Measurements from ENCODE around the gene PAQR4.

The PAQR4 gene

DNA sequence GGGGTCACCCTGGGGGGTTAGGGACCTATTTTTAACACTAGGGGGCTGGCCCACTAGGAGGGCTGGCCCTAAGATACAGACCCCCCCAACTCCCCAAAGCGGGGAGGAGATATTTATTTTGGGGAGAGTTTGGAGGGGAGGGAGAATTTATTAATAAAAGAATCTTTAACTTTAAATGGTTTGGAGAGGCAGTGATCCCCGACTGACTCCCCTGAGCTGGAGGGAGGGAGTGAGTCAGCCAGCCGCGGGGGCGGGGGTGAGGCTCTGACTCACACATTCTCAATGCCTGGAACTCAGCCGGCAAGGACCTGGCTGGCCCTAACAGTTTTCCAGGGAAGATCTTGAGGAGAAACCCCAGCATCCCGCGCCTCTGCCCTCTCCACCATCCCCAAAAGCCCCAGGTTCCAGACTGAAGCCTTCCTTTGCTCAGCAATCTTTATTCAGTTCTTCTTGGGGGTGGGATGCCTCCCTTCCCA lies 53.1 kb downstream of the PAQR4 start:
- DNase-seq (ENCODE audit: low read depth), result peak; percentile 61

DNA sequence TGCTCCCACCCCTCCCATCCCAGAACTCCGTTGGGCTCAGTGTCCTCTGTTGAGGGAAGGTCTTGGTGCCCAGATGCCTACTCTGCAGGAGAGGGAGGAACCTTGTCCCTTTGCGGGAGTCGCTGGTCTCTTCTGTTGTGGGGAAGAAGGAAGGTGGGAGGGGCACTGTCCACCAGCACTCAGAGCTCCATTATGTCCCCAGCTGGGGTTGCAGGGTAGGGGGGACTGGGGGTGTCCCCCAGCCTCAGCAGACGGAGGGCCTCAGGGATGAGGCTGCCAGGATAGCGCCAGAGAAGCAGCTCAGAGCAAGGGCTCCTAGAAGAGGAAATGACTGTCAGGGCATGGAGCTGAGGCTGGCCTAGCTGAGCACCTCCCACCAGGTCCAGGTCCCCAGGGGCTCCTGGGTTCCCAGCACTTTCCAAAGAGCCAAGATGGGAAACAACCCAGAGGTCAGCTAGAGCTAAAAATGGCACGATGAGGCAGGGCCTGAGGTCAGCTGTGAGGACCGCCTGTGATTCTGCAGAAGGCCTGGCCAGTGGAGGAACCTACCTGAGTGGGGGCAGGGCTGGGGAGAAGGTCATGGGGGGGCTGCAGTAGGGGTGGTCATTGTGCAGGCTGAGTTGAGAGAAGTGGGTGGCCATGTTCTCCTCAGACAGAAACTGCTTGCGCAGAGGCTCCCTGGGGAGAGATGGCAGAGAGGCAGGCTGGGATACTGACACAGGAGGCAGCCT lies 53.7 kb downstream of the PAQR4 start:
- DNase-seq (ENCODE audit: low read depth), result no peak

Data from stimulated activated CD8-positive, alpha-beta memory T cell treated with anti-CD3 and anti-CD28 coated beads, Interleukin-15, amount 100 ng/mL, for 24 hours (primary cell).